ENCODE results near the gene STAT5B. TPM values are rescaled to one million over a fixed set of nuclear protein-coding genes. Genes with fewer than 3 reads are reported as not detected.
"Not testable (repeated sequence)": the region's sequence is repeated elsewhere in the genome, so short reads cannot be mapped to it uniquely, and the experiment has no call there.

Gene STAT5B
- total RNA-seq, 2 donors from 2014 or later = 131 to 209 TPM

DNA sequence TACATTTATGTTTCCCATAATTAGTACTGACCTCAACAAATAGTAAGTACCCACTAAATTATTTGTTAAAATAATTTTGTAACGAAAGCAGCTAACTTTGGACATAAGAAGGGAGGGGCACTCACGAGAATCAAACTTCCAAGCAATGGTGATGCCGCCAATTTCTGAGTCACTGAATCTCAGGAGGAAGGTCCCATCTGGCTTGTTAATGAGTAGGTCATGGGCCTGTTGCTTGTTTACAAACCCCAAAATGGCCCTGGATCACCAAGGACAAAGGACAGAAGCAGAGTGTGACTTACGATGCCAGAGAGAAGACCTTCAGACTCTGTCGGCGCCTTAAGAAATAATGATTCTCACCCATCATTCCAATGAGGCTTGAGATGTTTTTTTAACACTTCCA, 66.1 kb downstream of the STAT5B start:
- H3K4me1 Mint-ChIP-seq (ENCODE audit: low read depth in 2 of 2) = no peaks in the 10 kb centered on the region
- H3K9me3 Mint-ChIP-seq = no peaks in the 10 kb centered on the region
- H3K4me3 Mint-ChIP-seq = no peak overlapping the region
- H3K27me3 Mint-ChIP-seq = no peaks in the 10 kb centered on the region
- no peak overlapping the region for H3K27ac Mint-ChIP-seq
- no peak for DNase-seq (ENCODE audit: low spot score)
- ATAC-seq = no peak
- H3K36me3 Mint-ChIP-seq = no peaks in the 10 kb centered on the region

DNA sequence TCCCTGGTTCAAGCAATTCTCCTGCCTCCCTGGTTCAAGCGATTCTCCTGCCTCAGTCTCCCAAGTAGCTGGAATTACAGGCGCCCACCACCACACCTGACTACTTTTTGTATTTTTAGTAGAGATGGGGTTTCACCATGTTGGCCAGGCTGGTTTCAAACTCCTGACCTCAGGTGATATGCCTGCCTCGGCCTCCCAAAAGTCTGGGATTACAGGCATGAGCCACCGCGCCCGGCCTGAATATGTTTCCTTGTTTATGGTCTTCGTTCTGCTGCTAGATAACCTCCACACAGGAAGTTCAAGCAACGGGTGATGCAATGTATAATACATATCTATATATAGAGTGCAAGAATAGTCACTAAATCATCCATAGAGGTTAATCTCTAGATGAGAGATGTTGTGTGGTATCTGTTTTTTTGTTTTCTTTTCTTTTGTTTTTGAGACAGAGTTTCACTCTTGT, 70.0 kb downstream of the STAT5B start:
- DNase-seq (ENCODE audit: low spot score); H3K36me3 Mint-ChIP-seq; H3K27ac Mint-ChIP-seq; ATAC-seq; H3K4me3 Mint-ChIP-seq; H3K27me3 Mint-ChIP-seq; H3K4me1 Mint-ChIP-seq (ENCODE audit: low read depth in 2 of 2); H3K9me3 Mint-ChIP-seq: not testable (repeated sequence)

DNA sequence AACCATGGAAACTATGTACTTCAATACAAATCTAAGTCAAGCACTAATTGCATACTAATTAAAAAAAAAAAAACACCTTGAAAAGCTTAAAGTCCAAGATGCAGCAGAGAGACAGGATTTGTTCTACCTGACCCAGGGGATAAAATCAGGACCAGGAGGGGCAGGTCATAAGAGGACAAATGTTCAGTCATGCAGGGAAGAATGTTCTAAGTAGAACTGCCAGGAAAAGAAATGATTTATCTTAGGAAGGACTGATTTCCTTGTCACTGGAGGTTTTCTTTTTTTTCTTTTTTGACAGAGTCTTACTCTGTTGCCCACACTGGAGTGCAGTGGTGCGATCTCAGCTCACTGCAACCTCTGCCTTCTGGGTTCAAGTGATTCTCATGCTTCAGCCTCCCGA, 72.8 kb downstream of the STAT5B start:
- H3K36me3 Mint-ChIP-seq = peaks cover 6% of the 10 kb centered on the region
- H3K27ac Mint-ChIP-seq = no peak overlapping the region
- H3K4me3 Mint-ChIP-seq = no peak overlapping the region
- no peak for ATAC-seq
- no peaks in the 10 kb centered on the region for H3K27me3 Mint-ChIP-seq
- no peaks in the 10 kb centered on the region for H3K9me3 Mint-ChIP-seq
- DNase-seq (ENCODE audit: low spot score) = no peak
- H3K4me1 Mint-ChIP-seq (ENCODE audit: low read depth in 2 of 2) = peaks cover 0 to 6% of the 10 kb centered on the region in 2 donors

DNA sequence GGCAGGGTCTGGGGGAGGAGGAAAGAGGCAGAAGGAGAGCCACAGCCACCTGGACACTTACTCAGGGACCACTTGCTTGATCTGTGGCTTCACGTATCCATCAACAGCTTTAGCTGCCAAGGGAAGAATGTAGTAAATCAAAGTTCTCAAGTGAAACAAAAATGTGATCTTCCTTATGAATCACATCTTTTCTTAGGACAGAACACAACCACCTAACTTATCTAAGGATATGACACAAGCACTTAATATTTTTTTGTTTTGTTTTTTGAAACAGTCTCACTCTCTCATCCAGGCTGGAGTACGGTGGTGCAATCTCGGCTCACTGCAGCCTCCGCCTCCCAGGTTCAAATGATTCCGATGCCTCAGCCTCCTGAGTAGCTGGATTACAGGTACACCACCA, 73.5 kb downstream of the STAT5B start:
- Mint-ChIP-seq H3K27ac (no peak overlapping the region), H3K27me3 (no peaks in the 10 kb centered on the region), H3K9me3 (no peaks in the 10 kb centered on the region), H3K4me1 (ENCODE audit: low read depth in 2 of 2) (peaks cover 0 to 6% of the 10 kb centered on the region in 2 donors), H3K36me3 (peaks cover 6% of the 10 kb centered on the region), H3K4me3 (no peak overlapping the region)
- no peak for ATAC-seq
- no peak for DNase-seq (ENCODE audit: low spot score)

DNA sequence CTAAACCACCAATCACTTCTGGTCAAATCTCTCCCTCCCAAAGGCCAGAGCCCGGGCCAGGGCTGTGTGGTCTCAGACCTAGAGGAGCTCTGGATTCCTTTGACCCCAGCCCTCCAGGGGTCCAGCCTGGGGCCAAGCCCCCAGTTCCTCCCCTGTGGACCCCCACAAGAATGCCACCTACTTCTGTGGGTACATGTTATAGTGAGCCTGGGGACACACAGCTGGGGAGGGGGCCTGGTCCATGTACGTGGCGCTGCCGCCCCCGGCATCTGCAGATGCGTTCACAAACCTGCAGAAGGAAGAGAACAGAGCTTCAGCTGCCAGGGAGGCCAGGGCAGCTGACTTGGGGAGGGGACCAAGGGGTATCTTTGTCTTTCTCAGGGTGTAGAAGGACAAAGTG, 74.0 kb downstream of the STAT5B start:
- Mint-ChIP-seq H3K27me3 (no peaks in the 10 kb centered on the region), H3K4me3 (no peak overlapping the region), H3K4me1 (ENCODE audit: low read depth in 2 of 2) (peaks cover 0 to 6% of the 10 kb centered on the region in 2 donors), H3K36me3 (peaks cover 6% of the 10 kb centered on the region), H3K27ac (no peak overlapping the region), H3K9me3 (no peaks in the 10 kb centered on the region)
- ATAC-seq (peak in 1 of 2 donors; percentile 15), DNase-seq (ENCODE audit: low spot score) (no peak)

DNA sequence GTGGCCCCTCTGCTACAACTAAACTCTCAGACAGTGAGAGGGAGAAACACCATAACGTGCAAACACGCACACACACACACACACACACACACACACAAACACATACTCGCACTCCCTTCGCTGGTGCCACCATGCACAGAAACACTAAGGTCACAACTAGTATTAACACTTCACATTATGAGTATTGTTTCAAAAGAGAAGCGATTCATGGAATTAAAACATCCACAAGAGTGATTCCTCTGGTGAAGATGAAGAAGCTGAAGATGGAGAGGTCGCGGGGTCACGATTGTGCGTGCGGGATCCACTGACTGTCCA, 74.8 kb downstream of the STAT5B start:
- Mint-ChIP-seq H3K27me3 (no peaks in the 10 kb centered on the region), H3K4me1 (ENCODE audit: low read depth in 2 of 2) (peaks cover 0 to 6% of the 10 kb centered on the region in 2 donors), H3K9me3 (no peaks in the 10 kb centered on the region), H3K36me3 (peaks cover 6% of the 10 kb centered on the region), H3K27ac (peak overlapping the region in 1 of 2 donors; percentile 9), H3K4me3 (no peak overlapping the region)
- ATAC-seq = no peak
- DNase-seq (ENCODE audit: low spot score) = no peak

DNA sequence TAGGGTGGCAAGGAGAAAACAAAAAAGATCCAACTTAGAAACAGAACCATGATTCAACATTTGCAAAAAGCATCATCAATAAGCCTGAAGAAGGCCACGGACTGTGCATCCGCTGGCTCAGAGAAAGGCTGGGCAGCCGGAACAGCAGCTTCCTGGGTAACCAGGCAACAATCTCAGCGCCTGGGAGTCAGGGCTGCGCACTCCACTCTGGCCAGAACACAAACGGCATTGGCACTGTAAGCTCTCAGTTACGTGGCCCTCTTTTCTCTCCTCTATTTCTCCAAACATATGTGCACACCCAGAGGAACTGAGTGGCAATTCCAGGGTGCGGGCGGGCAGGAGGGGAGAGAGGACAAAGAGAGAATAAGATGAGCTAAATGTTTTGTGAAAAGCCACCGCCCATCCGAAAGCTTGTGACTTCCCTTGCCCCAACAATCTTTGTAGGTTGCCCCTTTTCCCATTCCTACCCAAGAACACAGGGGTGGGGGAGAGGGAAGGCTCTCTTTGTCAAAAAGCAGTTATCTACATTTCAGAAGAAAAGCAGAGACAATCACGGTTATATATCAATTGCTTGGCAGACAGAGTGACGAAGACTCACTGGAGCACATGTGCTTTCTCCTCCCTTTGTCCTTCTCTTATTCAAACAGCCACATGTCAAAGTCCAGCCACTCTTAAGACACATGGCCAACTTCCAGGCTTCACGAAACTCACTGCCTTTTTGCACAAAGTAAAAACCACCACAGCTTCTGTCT, 75.3 kb downstream of the STAT5B start:
- Mint-ChIP-seq H3K27ac (peak overlapping the region in 1 of 2 donors; percentile 9), H3K27me3 (no peaks in the 10 kb centered on the region), H3K36me3 (peaks cover 6% of the 10 kb centered on the region), H3K4me1 (ENCODE audit: low read depth in 2 of 2) (peaks cover 0 to 6% of the 10 kb centered on the region in 2 donors), H3K9me3 (no peaks in the 10 kb centered on the region), H3K4me3 (no peak overlapping the region)
- no peak for ATAC-seq
- DNase-seq (ENCODE audit: low spot score) = no peak

DNA sequence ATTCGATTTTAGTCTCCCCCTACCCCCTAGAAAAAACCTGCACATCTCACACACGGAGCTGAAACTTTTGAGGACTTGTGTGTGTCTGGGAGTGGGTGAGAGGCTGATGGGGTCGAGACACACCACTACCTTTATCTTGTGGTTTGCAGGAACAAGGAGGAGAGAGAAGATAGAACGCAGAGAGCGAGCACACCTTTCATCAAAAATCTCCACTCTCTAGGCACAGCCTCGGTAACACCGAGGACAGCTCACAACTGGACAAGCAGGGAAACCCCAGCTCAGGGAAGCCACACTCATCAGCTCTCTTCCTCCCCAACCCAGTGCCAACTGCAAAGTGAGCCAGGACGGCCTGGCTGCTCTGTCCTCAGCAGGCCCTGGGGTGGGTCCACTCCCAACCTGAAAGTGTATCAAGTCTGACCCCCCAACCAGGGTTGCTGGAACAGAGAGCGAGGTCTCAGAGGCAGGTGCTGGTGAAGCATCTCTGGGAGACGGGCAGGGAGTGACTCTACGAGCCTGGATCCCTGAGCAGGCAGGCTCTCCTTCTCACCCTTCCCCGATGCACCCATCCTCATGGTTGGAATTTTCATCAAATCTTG, 76.7 kb downstream of the STAT5B start:
- H3K9me3 Mint-ChIP-seq = no peaks in the 10 kb centered on the region
- H3K4me1 Mint-ChIP-seq (ENCODE audit: low read depth in 2 of 2) = peaks cover 1 to 7% of the 10 kb centered on the region in 2 donors
- DNase-seq (ENCODE audit: low spot score) (no peak), ATAC-seq (no peak)
- no peak overlapping the region for H3K27ac Mint-ChIP-seq
- peaks cover 6% of the 10 kb centered on the region for H3K36me3 Mint-ChIP-seq
- no peak overlapping the region for H3K4me3 Mint-ChIP-seq
- H3K27me3 Mint-ChIP-seq = no peaks in the 10 kb centered on the region

DNA sequence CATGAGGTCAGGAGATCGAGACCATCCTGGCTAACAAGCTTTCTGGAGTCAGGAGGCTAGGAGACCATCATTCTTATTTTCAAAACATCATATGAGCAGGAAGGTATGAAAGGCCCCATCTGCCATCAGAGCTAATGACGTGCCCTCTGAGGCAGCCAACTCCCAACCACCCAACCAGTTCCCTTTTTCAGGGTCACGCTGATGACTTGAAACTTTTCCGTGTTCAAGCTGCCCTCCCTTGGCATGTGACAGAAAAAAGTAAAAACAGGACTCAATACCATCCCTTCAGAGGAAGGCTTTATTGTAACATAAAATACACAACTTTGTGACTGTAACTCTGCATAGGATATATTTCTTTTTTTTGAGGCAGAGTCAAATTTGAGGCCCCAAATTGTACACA, 77.3 kb downstream of the STAT5B start:
- H3K27ac Mint-ChIP-seq = no peak overlapping the region
- DNase-seq (ENCODE audit: low spot score) (no peak), ATAC-seq (no peak)
- no peak overlapping the region for H3K4me3 Mint-ChIP-seq
- H3K9me3 Mint-ChIP-seq = no peaks in the 10 kb centered on the region
- H3K27me3 Mint-ChIP-seq = no peaks in the 10 kb centered on the region
- peaks cover 6 to 14% of the 10 kb centered on the region in 2 donors for H3K4me1 Mint-ChIP-seq (ENCODE audit: low read depth in 2 of 2)
- peaks cover 6% of the 10 kb centered on the region for H3K36me3 Mint-ChIP-seq

DNA sequence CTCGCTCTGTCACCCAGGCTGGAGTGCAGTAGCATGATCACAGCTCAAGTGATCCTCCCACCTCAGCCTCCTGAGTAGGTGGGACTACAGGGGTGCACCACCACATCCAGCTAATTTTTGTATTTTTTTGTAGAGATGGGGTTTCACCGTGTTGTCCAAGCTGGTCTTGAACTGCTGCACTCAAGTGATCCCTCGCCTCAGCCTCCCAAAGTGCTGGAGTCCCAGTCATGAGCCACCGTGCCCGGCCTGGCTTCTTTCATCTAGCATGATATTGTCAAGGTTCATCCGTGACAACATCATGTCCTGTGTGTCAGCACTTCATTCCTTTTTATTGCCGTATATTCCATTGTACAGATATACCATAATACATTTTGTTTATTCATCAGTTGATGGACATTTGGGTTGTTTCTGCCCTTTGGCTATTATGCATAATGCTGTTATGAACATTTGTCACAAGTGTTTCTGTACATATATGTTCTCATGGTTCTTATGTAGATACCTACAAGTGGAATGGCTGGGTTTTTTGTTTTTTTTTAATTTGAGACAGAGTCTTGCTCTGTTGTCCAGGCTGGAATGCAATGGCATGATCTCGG, 78.5 kb downstream of the STAT5B start:
- H3K9me3 Mint-ChIP-seq = no peaks in the 10 kb centered on the region
- no peak overlapping the region for H3K4me3 Mint-ChIP-seq
- ATAC-seq (no peak), DNase-seq (ENCODE audit: low spot score) (no peak)
- no peaks in the 10 kb centered on the region for H3K27me3 Mint-ChIP-seq
- H3K36me3 Mint-ChIP-seq = peaks cover 6% of the 10 kb centered on the region
- peak overlapping the region in 1 of 2 donors; percentile 58 for H3K27ac Mint-ChIP-seq
- H3K4me1 Mint-ChIP-seq (ENCODE audit: low read depth in 2 of 2) = peaks cover 13 to 21% of the 10 kb centered on the region in 2 donors

DNA sequence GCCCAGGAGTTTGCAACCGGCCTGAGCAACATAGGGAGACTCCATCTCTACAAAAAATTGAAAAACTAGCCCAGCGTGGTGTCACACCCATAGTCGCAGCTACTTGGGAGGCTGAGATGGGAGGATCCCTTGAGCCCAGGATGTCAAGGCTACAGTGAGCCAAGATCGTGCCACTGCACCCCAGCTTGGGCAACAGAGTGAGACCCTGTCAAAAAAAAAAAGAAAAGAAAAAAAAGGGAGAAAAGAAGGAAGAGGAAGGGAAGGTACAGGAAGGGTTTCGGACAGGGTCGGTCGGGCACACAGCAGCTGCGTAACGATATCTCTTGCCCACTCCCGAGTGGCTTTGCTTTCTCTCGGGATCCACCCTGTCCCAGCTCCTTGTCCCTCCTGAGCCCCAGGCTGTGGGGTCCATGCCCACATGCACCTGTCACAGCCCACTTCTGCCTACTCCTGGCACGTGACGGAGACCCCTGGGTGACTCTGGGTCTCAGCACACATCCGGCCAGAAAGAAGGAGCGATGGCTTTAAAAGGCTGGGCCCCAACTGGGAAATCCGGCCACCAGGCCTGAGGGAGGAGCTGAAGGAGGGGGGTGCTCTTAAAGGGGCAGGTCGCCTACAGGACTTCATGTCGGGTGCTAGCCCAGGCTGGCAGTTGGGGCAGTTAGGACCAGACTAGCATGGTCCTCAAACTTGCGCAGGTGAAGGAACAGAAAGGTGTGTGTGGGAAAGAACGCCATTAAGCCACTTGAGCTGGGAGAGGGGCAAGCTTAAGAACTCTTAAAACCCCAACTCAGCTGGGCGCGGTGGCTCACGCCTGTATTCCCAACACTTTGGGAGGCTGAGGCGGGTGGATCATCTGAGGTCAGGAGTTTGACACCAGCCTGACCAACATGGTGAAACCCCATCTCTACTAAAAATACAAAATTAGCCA, 82.0 kb downstream of the STAT5B start, which contains the start of gene GHDC:
Gene GHDC (minus strand): TSS at position 526 of the 931 bp plus-strand sequence. CDS start 913 bp downstream, outside the sequence.
- no peaks in the 10 kb centered on the region for H3K36me3 Mint-ChIP-seq
- no peaks in the 10 kb centered on the region for H3K9me3 Mint-ChIP-seq
- H3K27ac Mint-ChIP-seq = peak within 1 kb of the TSS; percentile 87 to 92
- peaks cover 13 to 16% of the 10 kb centered on the region in 2 donors for H3K4me1 Mint-ChIP-seq (ENCODE audit: low read depth in 2 of 2)
- DNase-seq (ENCODE audit: low spot score) (peak; percentile 83), ATAC-seq (peak; percentile 93 to 97)
- no peaks in the 10 kb centered on the region for H3K27me3 Mint-ChIP-seq
- H3K4me3 Mint-ChIP-seq = peak within 1 kb of the TSS; percentile 98

DNA sequence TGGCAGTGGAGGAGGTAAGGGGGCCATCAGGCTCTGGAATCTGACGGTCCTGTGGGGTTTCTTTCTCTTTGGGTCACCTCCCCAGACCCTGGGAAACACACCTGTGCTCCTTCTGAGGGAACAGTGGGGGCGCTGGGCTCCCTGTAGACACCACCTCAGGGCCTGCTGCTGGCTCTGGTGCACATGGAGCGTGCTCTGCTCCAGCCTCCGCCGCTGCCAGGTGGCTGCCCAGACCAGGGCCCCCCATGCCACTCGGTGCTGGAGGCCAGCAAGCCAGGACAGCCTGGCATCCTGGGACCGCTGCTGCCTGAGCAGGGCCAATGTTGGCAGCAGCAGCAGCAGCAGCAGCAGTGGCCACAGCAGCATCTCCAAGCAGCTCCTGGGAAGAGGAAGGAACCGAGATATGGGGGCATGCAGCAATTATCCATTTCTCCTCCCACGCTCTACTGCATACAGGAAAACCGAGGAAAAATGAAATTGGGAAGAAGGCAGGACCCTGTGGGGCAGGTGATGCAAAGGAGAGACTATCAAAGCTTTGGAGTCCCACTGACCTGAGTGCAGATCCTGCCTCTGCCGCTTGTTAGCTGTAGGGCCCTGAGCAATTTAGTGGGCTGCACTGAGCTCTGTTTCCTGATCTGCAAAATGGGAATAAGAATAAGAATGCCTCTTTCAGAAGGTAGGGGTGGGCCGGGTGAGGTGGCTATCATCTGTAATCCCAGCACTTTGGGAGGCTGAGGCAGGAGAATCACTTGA, 82.8 kb downstream of the STAT5B start:
- H3K4me3 Mint-ChIP-seq = peak overlapping the region; percentile 98
- ATAC-seq = no peak
- DNase-seq (ENCODE audit: low spot score) = no peak
- H3K9me3 Mint-ChIP-seq = no peaks in the 10 kb centered on the region
- no peaks in the 10 kb centered on the region for H3K27me3 Mint-ChIP-seq
- H3K4me1 Mint-ChIP-seq (ENCODE audit: low read depth in 2 of 2) = peaks cover 13 to 16% of the 10 kb centered on the region in 2 donors
- no peaks in the 10 kb centered on the region for H3K36me3 Mint-ChIP-seq
- peak overlapping the region; percentile 87 to 92 for H3K27ac Mint-ChIP-seq
